AG04450 (cell line): ENCODE measurements around the gene FAM120B. TPM values are rescaled to one million over a fixed set of nuclear protein-coding genes. Genes with fewer than 3 reads are reported as not detected.

Experiments used
- CTCF ChIA-PET: fragments of 300-600, 350-600 bp; formaldehyde crosslinking; extraction: SDS; loops from one replicate; lab custom pipeline; 2022; ENCODE audit warnings: antibody characterized with exemption, inconsistent platforms; lab: Charles Lee
- POLR2A ChIA-PET: fragments of 350-600 bp; formaldehyde crosslinking; extraction: SDS; loops from one replicate; lab custom pipeline; 2021; ENCODE audit warnings: antibody characterized with exemption, inconsistent platforms; lab: Yijun Ruan, JAX
- DNase-seq: peaks from one replicate; pipeline ENCODE4 v3.0.0-alpha.2; 2011; ENCODE audit warnings: low read depth, low spot score
- H3K27ac ChIP-seq: one replicate; pipeline ENCODE4 v1.5.1; 2012; ENCODE audit warnings: low read depth, low read length, control low read depth
- H3K27me3 ChIP-seq: one replicate; pipeline ENCODE4 v1.6.0; 2012; ENCODE audit warnings: low read length; ENCODE audit not compliant: control insufficient read depth, insufficient read depth
- H3K4me3 ChIP-seq: 2 replicates; pipeline ENCODE4 v1.5.1; 2011; ENCODE audit warnings: mild to moderate bottlenecking, low read depth, low read length, control low read depth
- H3K9me3 ChIP-seq: 2 replicates; pipeline ENCODE4 v1.5.1; 2012; ENCODE audit warnings: low read length; ENCODE audit not compliant: control insufficient read depth, insufficient read depth
- CTCF ChIP-seq: IDR thresholded peaks from 2 replicates; pipeline ENCODE4 v1.5.1; 2011; ENCODE audit warnings: low read depth, low read length, control low read depth, inconsistent platforms
- polyA plus RNA-seq: library from polyadenylated mRNA; depleted of rRNA; stranded (reverse); fragments of >200 nt; gene quantifications from 2 replicates; pipeline ENCODE4 v1.2.3, GENCODE V29; 2011; rRNA removed
- small RNA-seq: library from RNA; depleted of rRNA; stranded (forward); fragments of <200 nt; gene quantifications from one replicate; pipeline ENCODE3, GENCODE V24; 2012; ENCODE audit warnings: low read depth; ENCODE audit not compliant: insufficient read length

The FAM120B gene
- polyA plus RNA-seq, 1 experiment, result 13.9 TPM

GRCh38 chr6:170453586-170454511 lies 147.3 kb downstream of the FAM120B start:
- Histone ChIP-seq H3K27me3 (no peaks in the 10 kb centered on the region), H3K9me3 (peaks cover 19% of the 10 kb centered on the region; the same call in 1 of the 2 replicates), H3K27ac (no peak overlapping the region), H3K4me3 (no peak overlapping the region)
- TF ChIP-seq CTCF, result no peak
- DNase-seq, result no peak
- POLR2A ChIA-PET, result no interaction called here
- CTCF ChIA-PET, result no interaction called here

- H3K9me3 ChIP-seq, result peaks cover 19% of the 10 kb centered on the region; the same call in 1 of the 2 replicates
- H3K4me3 ChIP-seq, result no peak overlapping the region
- ChIA-PET CTCF (no interaction called here), POLR2A (no interaction called here)
- DNase-seq, result no peak
- TF ChIP-seq CTCF, result no peak
- H3K27me3 ChIP-seq, result no peaks in the 10 kb centered on the region
- no peak overlapping the region for H3K27ac ChIP-seq
Observed at GRCh38 chr6:170454512-170455285, 148.1 kb downstream of the FAM120B start.

- peaks cover 19% of the 10 kb centered on the region; the same call in 1 of the 2 replicates for H3K9me3 ChIP-seq
- CTCF ChIA-PET, result no interaction called here
- POLR2A ChIA-PET, result no interaction called here
- no peak overlapping the region for H3K4me3 ChIP-seq
- H3K27ac ChIP-seq, result no peak overlapping the region
- peaks cover 4% of the 10 kb centered on the region for H3K27me3 ChIP-seq
- no peak for DNase-seq
- TF ChIP-seq CTCF, result no peak
Observed at GRCh38 chr6:170455335-170455979, 148.9 kb downstream of the FAM120B start.

- ChIA-PET POLR2A (no interaction called here), CTCF (interaction anchor here (1.5 kb wide), 1 partner anchor 625 kb away, joined by 6 read pairs; no protein-coding TSS in a partner anchor)
- DNase-seq, result no peak
- H3K4me3 ChIP-seq, result no peak overlapping the region
- H3K27ac ChIP-seq, result no peak overlapping the region
- H3K27me3 ChIP-seq, result peaks cover 4% of the 10 kb centered on the region
- no peak for TF ChIP-seq CTCF
- H3K9me3 ChIP-seq, result peaks cover 15% of the 10 kb centered on the region; the same call in 1 of the 2 replicates
Observed at GRCh38 chr6:170456334-170456733, 149.8 kb downstream of the FAM120B start.

Small RNA genes lying within 50 kb of the gene (small RNA-seq; reads per million reads assigned to genes)
- gene MIR4644, result not detected

Other genes starting within 250 kb of the FAM120B start
- 0.06 and 0.07 TPM in 2 replicates for gene DLL1, start 15.7 kb upstream of the FAM120B start, polyA plus RNA-seq
- gene PSMB1, start 246.5 kb downstream of the FAM120B start, polyA plus RNA-seq, result 438 and 491 TPM in 2 replicates
- gene TBP, start 247.6 kb downstream of the FAM120B start, polyA plus RNA-seq, result 12.4 and 14.3 TPM in 2 replicates